ENCODE data around the gene NEMF. TPM values are rescaled to one million over a fixed set of nuclear protein-coding genes. Genes with fewer than 3 reads are reported as not detected.

Gene NEMF
- total RNA-seq, 1 experiment from 2014 or later, result 54.0 TPM

DNA sequence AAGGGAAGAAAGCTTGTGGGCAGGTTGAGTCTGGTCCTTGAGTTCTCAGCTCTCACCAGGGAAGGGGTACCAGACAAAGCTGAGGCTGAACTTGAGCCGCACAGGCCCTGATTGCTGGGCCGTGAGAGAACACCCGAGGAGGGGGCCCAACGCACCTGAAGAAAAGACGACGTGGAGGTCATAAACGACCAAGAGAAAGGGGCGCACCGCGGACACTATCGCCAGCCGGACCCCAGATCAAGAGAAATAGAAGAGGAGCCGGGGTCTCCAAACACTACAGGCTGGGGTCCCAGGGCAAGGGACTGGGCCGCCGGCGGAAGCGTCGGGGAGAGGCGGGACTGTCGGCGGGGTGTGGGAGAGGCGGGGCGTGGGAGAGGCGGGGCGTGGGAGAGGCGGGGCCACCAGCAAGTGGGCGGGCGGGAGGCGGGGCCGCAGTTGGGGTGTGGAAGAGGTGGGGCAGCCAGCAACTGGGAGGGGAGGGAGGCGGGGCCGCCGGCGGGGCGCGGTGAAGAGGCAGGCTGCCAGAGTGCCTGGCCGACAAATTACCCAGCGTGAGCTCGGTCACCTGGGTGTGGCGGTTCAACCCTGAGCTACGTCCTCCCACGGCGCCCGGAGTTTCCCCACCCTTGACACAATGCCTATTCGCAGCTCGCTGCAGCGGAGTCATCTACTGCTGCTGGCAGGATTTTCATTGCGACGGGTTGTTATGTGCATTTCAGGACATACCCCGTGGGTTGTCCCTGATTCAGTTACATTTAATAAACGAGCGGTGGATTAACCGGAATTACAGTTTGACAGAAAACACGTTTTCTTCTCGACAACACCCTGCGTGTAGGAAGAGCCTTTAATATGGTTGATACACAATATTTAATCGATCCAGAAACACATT lies 15.5 kb upstream of the NEMF start:
- Histone ChIP-seq H3K4me3 (ENCODE audit: low read length) (peak overlapping the region; percentile 71), H4K20me1 (ENCODE audit: low read length) (no peaks in the 10 kb centered on the region), H3K9me3 (ENCODE audit: low read length) (no peaks in the 10 kb centered on the region), H3K36me3 (ENCODE audit: low read depth, low read length) (no peaks in the 10 kb centered on the region), H3F3A (ENCODE audit: low read length, unreplicated experiment) (no peaks in the 10 kb centered on the region), H3K9me2 (replicated peaks; ENCODE audit: low read length) (no peaks in the 10 kb centered on the region), H3K27me3 (ENCODE audit: low read length) (no peaks in the 10 kb centered on the region), H2AFZ (ENCODE audit: low read length) (peak overlapping the region; percentile 99), H3K9ac (ENCODE audit: low read length) (peak overlapping the region; percentile 77), H3K4me1 (ENCODE audit: insufficient read depth, low read length) (peaks cover 33% of the 10 kb centered on the region), H3K79me2 (ENCODE audit: low read length) (peaks cover 4% of the 10 kb centered on the region; the same call in 1 of the 2 replicates), H3K4me2 (ENCODE audit: low read length) (peak overlapping the region; percentile 92), H3K27ac (ENCODE audit: low read length) (peak overlapping the region; percentile 67)
- intact Hi-C loops (cut with micrococcal nuclease), result loop anchor here (1.0 to 5.0 kb wide), 6 partner anchors 20 to 194 kb away; no protein-coding TSS in a partner anchor
- CTCF ChIA-PET, result interaction anchor here (0.5 to 1.3 kb wide), 9 partner anchors 11 to 292 kb away, joined by 3 to 10 read pairs (median 3); no protein-coding TSS in a partner anchor
- peak; percentile 98 for DNase-seq
- no TSS peak for BruUV-seq (replicated peaks)
- TF ChIP-seq CTCF (conservative IDR thresholded peaks at IDR 0.05; ENCODE audit: low read depth, low read length) (no peak), EZH2 (IDR thresholded peaks at IDR 0.05; ENCODE audit: low read length, unreplicated experiment) (no peak), EZH2phosphoT487 (IDR thresholded peaks at IDR 0.05; ENCODE audit: borderline replicate concordance, low read length) (no peak)
- POLR2A ChIA-PET (ENCODE audit: unreplicated experiment), result interaction anchor here (0.5 to 1.4 kb wide), 19 partner anchors 20 to 672 kb away, joined by 3 to 22 read pairs (median 5); partner anchors contain the start of genes ARF6 and LRR1
- ATAC-seq, result peak; percentile 95

GRCh38 chr14:49865431-49865859 lies 12.9 kb upstream of the NEMF start:
- BruUV-seq (replicated peaks), result no TSS peak
- H3F3A ChIP-seq (ENCODE audit: low read length, unreplicated experiment), result peaks cover 3% of the 10 kb centered on the region
- POLR2A ChIA-PET (ENCODE audit: unreplicated experiment), result no interaction called here
- no peak for ATAC-seq
- no peak overlapping the region for H3K4me3 ChIP-seq (ENCODE audit: low read length)
- DNase-seq, result peak; percentile 88
- peaks cover 39% of the 10 kb centered on the region for H3K4me1 ChIP-seq (ENCODE audit: insufficient read depth, low read length)
- no peaks in the 10 kb centered on the region; the same call in 1 of the 2 replicates for H3K36me3 ChIP-seq (ENCODE audit: low read depth, low read length)
- peaks cover 4% of the 10 kb centered on the region; the same call in 1 of the 2 replicates for H3K79me2 ChIP-seq (ENCODE audit: low read length)
- no peak overlapping the region for H2AFZ ChIP-seq (ENCODE audit: low read length)
- CTCF ChIA-PET, result interaction anchor here (0.6 to 1.2 kb wide), 12 partner anchors 13 to 244 kb away, joined by 3 to 10 read pairs (median 4); partner anchors contain the start of gene NEMF
- H3K27ac ChIP-seq (ENCODE audit: low read length), result no peak overlapping the region
- no peak overlapping the region for H3K9ac ChIP-seq (ENCODE audit: low read length)
- H3K9me2 ChIP-seq (replicated peaks; ENCODE audit: low read length), result no peaks in the 10 kb centered on the region
- no peaks in the 10 kb centered on the region for H3K27me3 ChIP-seq (ENCODE audit: low read length)
- H3K4me2 ChIP-seq (ENCODE audit: low read length), result no peak overlapping the region
- intact Hi-C loops (cut with micrococcal nuclease), result loop anchor here (1.0 to 5.0 kb wide), 2 partner anchors 197 to 240 kb away; no protein-coding TSS in a partner anchor
- no peaks in the 10 kb centered on the region for H3K9me3 ChIP-seq (ENCODE audit: low read length)
- no peaks in the 10 kb centered on the region for H4K20me1 ChIP-seq (ENCODE audit: low read length)
- TF ChIP-seq EZH2 (IDR thresholded peaks at IDR 0.05; ENCODE audit: low read length, unreplicated experiment), result no peak
- TF ChIP-seq CTCF (conservative IDR thresholded peaks at IDR 0.05; ENCODE audit: low read depth, low read length), result peak; percentile 98
